Kidney epithelial cell (primary cell): Measurements from ENCODE around the gene ZNF516. TPM values are rescaled to one million over a fixed set of nuclear protein-coding genes. Genes with fewer than 3 reads are reported as not detected.

Source experiments
- DNase-seq: peaks from one replicate; pipeline ENCODE4 v3.0.0-alpha.2; 2010; ENCODE audit warnings: low read depth
- H3K27me3 ChIP-seq: 2 replicates; pipeline ENCODE4 v1.6.0; 2011; ENCODE audit warnings: low read length; ENCODE audit not compliant: control insufficient read depth, insufficient read depth
- H3K36me3 ChIP-seq: 2 replicates; pipeline ENCODE4 v1.5.1; 2011; ENCODE audit warnings: low read length; ENCODE audit not compliant: control insufficient read depth, insufficient read depth
- H3K4me3 ChIP-seq: 2 replicates; pipeline ENCODE4 v1.5.1; 2011; ENCODE audit warnings: low read depth, mild to moderate bottlenecking, control low read depth, low read length
- CTCF ChIP-seq: IDR thresholded peaks from 2 replicates; pipeline ENCODE4 v1.5.1; 2011; ENCODE audit warnings: mild to moderate bottlenecking, moderate library complexity, low read length, control low read depth, inconsistent platforms; ENCODE audit not compliant: insufficient read depth, poor library complexity, severe bottlenecking
- total RNA-seq: library from RNA; depleted of rRNA; stranded (reverse); fragments of >200 nt; gene quantifications from 2 replicates; pipeline ENCODE4 v1.2.3, GENCODE V29; 2015

ZNF516 gene
- total RNA-seq, 1 donor from 2014 or later = 56.1 TPM

GRCh38 chr18:76361219-76361618 lies 133.8 kb downstream of the ZNF516 start:
- TF ChIP-seq CTCF = no peak
- DNase-seq = no peak
- H3K36me3 ChIP-seq = peaks cover 1% of the 10 kb centered on the region
- H3K4me3 ChIP-seq = no peak overlapping the region
- no peaks in the 10 kb centered on the region for H3K27me3 ChIP-seq

GRCh38 chr18:76359909-76360308 lies 135.1 kb downstream of the ZNF516 start:
- no peak overlapping the region for H3K4me3 ChIP-seq
- peaks cover 1% of the 10 kb centered on the region for H3K36me3 ChIP-seq
- no peak for TF ChIP-seq CTCF
- DNase-seq = no peak
- H3K27me3 ChIP-seq = no peaks in the 10 kb centered on the region

GRCh38 chr18:76358774-76359173 lies 136.3 kb downstream of the ZNF516 start:
- Histone ChIP-seq H3K4me3 (no peak overlapping the region), H3K36me3 (peaks cover 1% of the 10 kb centered on the region), H3K27me3 (no peaks in the 10 kb centered on the region)
- no peak for DNase-seq
- TF ChIP-seq CTCF = no peak

- H3K36me3 ChIP-seq = peaks cover 1% of the 10 kb centered on the region
- no peaks in the 10 kb centered on the region for H3K27me3 ChIP-seq
- H3K4me3 ChIP-seq = no peak overlapping the region
- no peak for DNase-seq
- no peak for TF ChIP-seq CTCF
Observed at GRCh38 chr18:76357585-76358260, 137.3 kb downstream of the ZNF516 start.

- Histone ChIP-seq H3K4me3 (no peak overlapping the region), H3K27me3 (no peaks in the 10 kb centered on the region), H3K36me3 (peaks cover 1% of the 10 kb centered on the region)
- no peak for TF ChIP-seq CTCF
- DNase-seq = no peak
Observed at GRCh38 chr18:76357174-76357573, 137.9 kb downstream of the ZNF516 start.

- peaks cover 1% of the 10 kb centered on the region for H3K36me3 ChIP-seq
- DNase-seq = no peak
- H3K4me3 ChIP-seq = no peak overlapping the region
- no peaks in the 10 kb centered on the region for H3K27me3 ChIP-seq
- TF ChIP-seq CTCF = no peak
Observed at GRCh38 chr18:76356666-76357065, 138.4 kb downstream of the ZNF516 start.
